Measurements from ENCODE around the gene PIN1.

DNA sequence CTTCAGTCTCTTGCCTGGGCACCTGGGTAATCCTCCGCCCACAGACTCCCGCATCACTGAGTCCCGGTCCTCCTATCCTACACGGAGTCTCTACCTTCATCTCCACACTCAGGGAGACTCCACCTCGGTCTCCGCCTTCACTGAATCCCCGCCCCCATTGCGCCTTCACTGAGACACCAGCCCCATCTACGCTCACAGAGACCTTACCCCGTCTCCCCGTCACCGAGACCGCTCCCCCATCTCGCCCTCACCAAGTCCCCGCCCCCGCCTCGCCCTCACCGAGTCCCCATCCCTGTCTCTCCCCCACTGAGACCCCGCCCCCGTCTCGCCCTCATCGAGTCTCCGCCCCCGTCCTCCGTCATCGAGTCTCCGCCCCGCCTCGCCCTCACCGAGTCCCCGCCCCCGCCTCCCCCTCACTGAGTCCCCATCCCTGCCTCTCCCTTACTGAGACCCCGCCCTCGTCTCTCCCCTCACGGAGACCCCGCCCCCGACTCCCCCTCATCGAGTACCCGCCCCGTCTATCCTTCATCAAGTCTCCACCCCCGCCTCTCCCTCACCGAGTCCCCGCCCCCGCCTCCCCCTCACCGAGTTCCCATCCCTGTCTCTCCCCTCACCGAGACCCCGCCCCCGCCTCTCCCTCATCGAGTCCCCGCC lies 43.4 kb upstream of the PIN1 start:
- TF ChIP-seq, protein P1, sequence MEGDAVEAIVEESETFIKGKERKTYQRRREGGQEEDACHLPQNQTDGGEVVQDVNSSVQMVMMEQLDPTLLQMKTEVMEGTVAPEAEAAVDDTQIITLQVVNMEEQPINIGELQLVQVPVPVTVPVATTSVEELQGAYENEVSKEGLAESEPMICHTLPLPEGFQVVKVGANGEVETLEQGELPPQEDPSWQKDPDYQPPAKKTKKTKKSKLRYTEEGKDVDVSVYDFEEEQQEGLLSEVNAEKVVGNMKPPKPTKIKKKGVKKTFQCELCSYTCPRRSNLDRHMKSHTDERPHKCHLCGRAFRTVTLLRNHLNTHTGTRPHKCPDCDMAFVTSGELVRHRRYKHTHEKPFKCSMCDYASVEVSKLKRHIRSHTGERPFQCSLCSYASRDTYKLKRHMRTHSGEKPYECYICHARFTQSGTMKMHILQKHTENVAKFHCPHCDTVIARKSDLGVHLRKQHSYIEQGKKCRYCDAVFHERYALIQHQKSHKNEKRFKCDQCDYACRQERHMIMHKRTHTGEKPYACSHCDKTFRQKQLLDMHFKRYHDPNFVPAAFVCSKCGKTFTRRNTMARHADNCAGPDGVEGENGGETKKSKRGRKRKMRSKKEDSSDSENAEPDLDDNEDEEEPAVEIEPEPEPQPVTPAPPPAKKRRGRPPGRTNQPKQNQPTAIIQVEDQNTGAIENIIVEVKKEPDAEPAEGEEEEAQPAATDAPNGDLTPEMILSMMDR (IDR thresholded peaks at IDR 0.05), result no peak
- TF ChIP-seq POLR2A (IDR thresholded peaks at IDR 0.05), result peak in 1 of 2 donors; percentile 11
